Activated T-helper 17 cell treated with anti-CD3 and anti-CD28 coated beads, Interleukin-2, amount 50 U/mL, for 72 hours (primary cell): ENCODE data around the gene RIT1. TPM values are rescaled to one million over a fixed set of nuclear protein-coding genes. Genes with fewer than 3 reads are reported as not detected.
A peak's percentile ranks its signal among the peaks of the same experiment; 100 is the strongest.

Source experiments
- ATAC-seq: fragments of 150-1000 bp; cut with Tn5 transposase; replicated peaks from 2 replicates; pipeline ENCODE4 v1.10.0; 2021; ENCODE audit warnings: mild to moderate bottlenecking, moderate library complexity
- H3K27ac Mint-ChIP-seq: one replicate; pipeline ENCODE4 v1.8.0; 2022; ENCODE audit warnings: mixed read lengths
- H3K27me3 Mint-ChIP-seq: one replicate; pipeline ENCODE4 v1.8.0; 2022; ENCODE audit warnings: mixed read lengths
- H3K36me3 Mint-ChIP-seq: one replicate; pipeline ENCODE4 v1.8.0; 2022; ENCODE audit warnings: low read depth, mild to moderate bottlenecking, mixed read lengths
- H3K4me1 Mint-ChIP-seq: one replicate; pipeline ENCODE4 v1.8.0; 2022; ENCODE audit warnings: mixed read lengths
- H3K4me3 Mint-ChIP-seq: one replicate; pipeline ENCODE4 v1.8.0; 2022; ENCODE audit warnings: mild to moderate bottlenecking, mixed read lengths
- H3K9me3 Mint-ChIP-seq: one replicate; pipeline ENCODE4 v1.8.0; 2022; ENCODE audit warnings: mixed read lengths
- total RNA-seq, 2 donors: library from RNA; stranded (reverse); gene quantifications; one replicate each; pipeline ENCODE4 v1.2.3, GENCODE V29; 2022

The RIT1 gene
- total RNA-seq, 2 donors from 2014 or later, result 28.1 to 79.8 TPM

DNA sequence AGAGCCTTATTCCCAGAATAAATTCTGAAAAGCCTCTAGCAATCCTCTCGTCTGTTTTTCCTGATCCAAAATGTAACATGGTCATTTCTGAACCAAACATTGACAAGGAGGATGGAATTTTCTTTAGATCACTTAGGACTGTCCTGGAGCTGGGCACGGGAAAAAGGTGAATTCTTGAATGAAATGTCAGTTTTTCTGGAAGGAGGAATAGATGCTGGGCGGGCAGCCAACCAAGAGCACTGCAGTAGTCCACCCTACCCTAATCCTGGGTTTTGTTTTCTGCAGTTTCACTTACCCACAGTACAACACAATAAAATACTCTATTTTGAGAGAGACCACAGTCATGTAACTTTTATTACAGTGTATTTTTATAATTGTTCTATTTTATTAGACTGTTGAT is 20.9 kb downstream of the RIT1 start:
- Mint-ChIP-seq H3K9me3 (no peaks in the 10 kb centered on the region), H3K4me1 (peaks cover 7% of the 10 kb centered on the region), H3K4me3 (no peak overlapping the region), H3K27me3 (no peaks in the 10 kb centered on the region), H3K36me3 (peaks cover 26% of the 10 kb centered on the region), H3K27ac (no peak overlapping the region)
- ATAC-seq, result no peak

GRCh38 chr1:155889566-155889965 is 21.6 kb downstream of the RIT1 start:
- Mint-ChIP-seq H3K4me1 (peaks cover 7% of the 10 kb centered on the region), H3K36me3 (peaks cover 29% of the 10 kb centered on the region), H3K27me3 (no peaks in the 10 kb centered on the region), H3K27ac (no peak overlapping the region), H3K9me3 (no peaks in the 10 kb centered on the region), H3K4me3 (no peak overlapping the region)
- ATAC-seq, result no peak

DNA sequence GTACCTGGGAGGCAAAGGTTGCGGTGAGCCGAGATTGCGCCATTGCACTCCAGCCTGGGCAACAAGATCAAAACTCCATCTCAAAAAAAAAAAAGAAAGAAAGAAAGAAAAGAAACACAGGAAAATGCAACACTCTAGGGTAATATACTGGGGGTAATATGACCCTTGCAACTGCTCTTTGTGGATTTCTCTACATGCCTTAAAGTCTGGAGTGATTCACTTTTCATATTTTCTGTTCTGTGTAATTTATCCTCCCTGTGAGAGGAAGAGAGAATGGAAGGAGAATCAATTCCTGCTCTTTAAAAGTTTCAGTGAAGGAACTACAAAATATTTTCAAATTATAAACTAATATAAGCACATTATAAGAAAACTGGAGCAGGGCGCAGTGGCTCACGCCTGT is 22.7 kb downstream of the RIT1 start:
- H3K27ac Mint-ChIP-seq, result no peak overlapping the region
- peaks cover 38% of the 10 kb centered on the region for H3K36me3 Mint-ChIP-seq
- peaks cover 6% of the 10 kb centered on the region for H3K4me1 Mint-ChIP-seq
- H3K4me3 Mint-ChIP-seq, result no peak overlapping the region
- no peak for ATAC-seq
- no peaks in the 10 kb centered on the region for H3K27me3 Mint-ChIP-seq
- no peaks in the 10 kb centered on the region for H3K9me3 Mint-ChIP-seq

DNA sequence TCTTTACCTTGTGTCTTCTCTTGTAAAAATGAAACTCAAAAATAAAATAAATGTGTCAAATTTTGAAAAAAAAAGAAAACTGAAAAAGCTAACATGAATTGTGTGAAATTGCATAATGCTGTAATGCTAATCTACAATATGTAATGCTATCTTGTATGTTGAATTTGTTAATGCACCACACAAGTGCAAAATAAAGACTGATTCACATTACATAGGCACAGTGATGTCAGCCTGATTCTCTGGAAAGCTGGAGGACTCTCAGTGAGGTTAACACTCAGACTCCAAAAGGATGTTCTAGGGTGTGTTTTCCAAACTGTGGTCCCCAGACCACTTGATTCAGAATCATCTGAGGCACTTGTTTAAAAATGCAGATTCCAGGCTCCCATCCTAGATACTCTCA is 26.2 kb downstream of the RIT1 start:
- H3K4me1 Mint-ChIP-seq, result no peaks in the 10 kb centered on the region
- H3K27me3 Mint-ChIP-seq, result no peaks in the 10 kb centered on the region
- H3K9me3 Mint-ChIP-seq, result no peaks in the 10 kb centered on the region
- no peak for ATAC-seq
- peaks cover 69% of the 10 kb centered on the region for H3K36me3 Mint-ChIP-seq
- no peak overlapping the region for H3K4me3 Mint-ChIP-seq
- H3K27ac Mint-ChIP-seq, result no peak overlapping the region

GRCh38 chr1:155884031-155884960 is 26.9 kb downstream of the RIT1 start:
- H3K4me1 Mint-ChIP-seq, result no peaks in the 10 kb centered on the region
- no peak for ATAC-seq
- H3K27me3 Mint-ChIP-seq, result no peaks in the 10 kb centered on the region
- H3K4me3 Mint-ChIP-seq, result no peak overlapping the region
- peaks cover 76% of the 10 kb centered on the region for H3K36me3 Mint-ChIP-seq
- H3K27ac Mint-ChIP-seq, result no peak overlapping the region
- H3K9me3 Mint-ChIP-seq, result no peaks in the 10 kb centered on the region

DNA sequence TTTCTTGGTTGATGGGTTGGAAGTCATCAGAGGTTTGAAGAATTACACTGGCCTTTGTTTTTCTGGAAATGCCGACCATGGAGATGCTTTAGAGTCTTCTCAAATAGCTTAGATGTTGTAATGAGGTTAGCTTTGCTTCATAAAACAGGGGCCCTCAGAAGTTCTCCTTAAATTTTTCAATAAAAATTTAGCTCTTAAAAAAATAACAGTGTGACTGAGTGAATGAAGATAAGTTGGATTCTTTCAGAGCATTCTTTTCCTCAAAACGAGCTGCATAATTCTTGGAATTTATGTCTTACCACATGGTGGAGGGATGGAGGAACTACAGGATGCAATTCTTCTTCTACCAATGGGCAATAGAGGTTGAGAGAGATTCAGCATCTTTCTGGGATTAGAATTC is 28.4 kb downstream of the RIT1 start:
- H3K36me3 Mint-ChIP-seq, result peaks cover 83% of the 10 kb centered on the region
- H3K27ac Mint-ChIP-seq, result no peak overlapping the region
- no peak overlapping the region for H3K4me3 Mint-ChIP-seq
- H3K4me1 Mint-ChIP-seq, result no peaks in the 10 kb centered on the region
- no peaks in the 10 kb centered on the region for H3K27me3 Mint-ChIP-seq
- no peaks in the 10 kb centered on the region for H3K9me3 Mint-ChIP-seq
- ATAC-seq, result no peak

DNA sequence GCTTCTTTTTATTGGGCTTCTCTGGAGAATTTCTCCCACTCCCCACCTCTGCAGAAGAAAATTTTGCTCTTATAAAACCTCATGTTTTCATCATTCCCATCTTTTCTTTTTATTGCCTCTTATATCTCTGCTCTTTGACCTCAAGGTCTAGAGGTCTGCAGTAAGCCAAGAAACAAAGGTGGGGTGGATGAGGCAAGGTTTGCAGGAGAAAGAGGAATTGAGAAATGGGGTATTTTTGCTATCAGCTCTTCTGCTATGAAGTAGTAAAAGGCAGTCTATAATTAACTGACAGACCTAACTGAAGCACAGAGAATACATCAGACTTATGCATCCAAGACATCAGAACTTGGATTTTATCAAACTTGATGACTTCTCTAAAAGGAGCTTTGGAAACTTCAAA is 28.9 kb downstream of the RIT1 start:
- ATAC-seq, result no peak
- no peak overlapping the region for H3K27ac Mint-ChIP-seq
- H3K27me3 Mint-ChIP-seq, result no peaks in the 10 kb centered on the region
- H3K4me3 Mint-ChIP-seq, result no peak overlapping the region
- no peaks in the 10 kb centered on the region for H3K4me1 Mint-ChIP-seq
- peaks cover 81% of the 10 kb centered on the region for H3K36me3 Mint-ChIP-seq
- H3K9me3 Mint-ChIP-seq, result no peaks in the 10 kb centered on the region

- H3K4me1 Mint-ChIP-seq, result no peaks in the 10 kb centered on the region
- no peaks in the 10 kb centered on the region for H3K27me3 Mint-ChIP-seq
- peaks cover 75% of the 10 kb centered on the region for H3K36me3 Mint-ChIP-seq
- ATAC-seq, result no peak
- H3K9me3 Mint-ChIP-seq, result no peaks in the 10 kb centered on the region
- no peak overlapping the region for H3K27ac Mint-ChIP-seq
- no peak overlapping the region for H3K4me3 Mint-ChIP-seq
These were observed 30.2 kb downstream of the RIT1 start for GRCh38 chr1:155880950-155881349.

GRCh38 chr1:155880251-155880650 is 30.9 kb downstream of the RIT1 start:
- Mint-ChIP-seq H3K4me1 (no peaks in the 10 kb centered on the region), H3K9me3 (no peaks in the 10 kb centered on the region), H3K27me3 (no peaks in the 10 kb centered on the region), H3K27ac (peak overlapping the region; percentile 31), H3K36me3 (peaks cover 75% of the 10 kb centered on the region), H3K4me3 (no peak overlapping the region)
- ATAC-seq, result no peak

- Mint-ChIP-seq H3K9me3 (no peaks in the 10 kb centered on the region), H3K27me3 (no peaks in the 10 kb centered on the region)
These were observed 33.2 kb downstream of the RIT1 start for GRCh38 chr1:155877945-155878344.

DNA sequence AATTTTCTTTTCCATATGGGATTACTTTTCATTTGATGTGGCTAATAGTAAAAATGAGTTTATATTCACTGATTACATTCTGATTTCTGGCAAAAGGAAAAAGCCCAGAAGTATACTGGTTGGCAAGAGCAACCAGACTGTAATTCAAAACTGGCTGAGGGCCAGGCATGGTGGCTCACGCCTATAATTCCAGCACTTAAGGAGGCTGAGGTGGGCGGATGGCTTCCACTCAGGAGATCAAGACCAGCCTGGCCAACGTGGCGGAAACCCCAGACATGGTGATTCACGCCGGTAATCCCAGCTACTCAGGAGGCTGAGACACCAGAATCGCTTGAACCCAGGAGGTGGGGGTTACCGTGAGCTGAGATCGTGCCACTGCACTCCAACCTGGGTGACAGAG is 37.3 kb downstream of the RIT1 start:
- no peak for ATAC-seq
- Mint-ChIP-seq H3K27me3 (no peaks in the 10 kb centered on the region), H3K4me1 (no peaks in the 10 kb centered on the region), H3K4me3 (no peak overlapping the region), H3K36me3 (peaks cover 62% of the 10 kb centered on the region), H3K9me3 (no peaks in the 10 kb centered on the region), H3K27ac (no peak overlapping the region)

More at GRCh38 chr1:155877945-155878344, 33.2 kb downstream of the RIT1 start:
- H3K36me3 Mint-ChIP-seq, result peaks cover 69% of the 10 kb centered on the region
- H3K27ac Mint-ChIP-seq, result no peak overlapping the region
- no peak overlapping the region for H3K4me3 Mint-ChIP-seq
- ATAC-seq, result no peak
- no peaks in the 10 kb centered on the region for H3K4me1 Mint-ChIP-seq

DNA sequence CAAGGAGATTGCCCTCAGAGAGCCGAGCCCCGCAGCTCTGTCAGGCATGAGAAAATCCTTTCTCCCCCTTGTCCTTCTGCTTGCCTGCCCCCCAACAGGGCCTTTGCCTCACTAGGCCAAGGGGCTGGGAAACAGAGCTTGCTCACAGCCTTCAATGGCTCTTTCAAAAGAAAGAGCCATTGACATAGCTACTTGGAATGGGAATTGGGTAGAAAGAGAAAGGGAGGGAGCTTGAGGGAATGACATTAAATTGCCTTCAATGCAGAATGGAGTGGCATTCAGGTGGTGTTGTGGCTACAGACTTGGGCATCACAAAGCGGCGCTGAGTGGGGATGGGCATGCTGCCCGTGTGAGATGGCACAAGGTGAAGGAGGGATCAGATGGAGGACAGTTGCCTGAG is 38.6 kb downstream of the RIT1 start:
- no peak overlapping the region for H3K4me3 Mint-ChIP-seq
- no peak for ATAC-seq
- H3K9me3 Mint-ChIP-seq, result no peaks in the 10 kb centered on the region
- no peaks in the 10 kb centered on the region for H3K27me3 Mint-ChIP-seq
- H3K36me3 Mint-ChIP-seq, result peaks cover 67% of the 10 kb centered on the region
- no peak overlapping the region for H3K27ac Mint-ChIP-seq
- no peaks in the 10 kb centered on the region for H3K4me1 Mint-ChIP-seq

GRCh38 chr1:155871390-155871789 is 39.8 kb downstream of the RIT1 start:
- no peaks in the 10 kb centered on the region for H3K9me3 Mint-ChIP-seq
- H3K4me3 Mint-ChIP-seq, result no peak overlapping the region
- peaks cover 75% of the 10 kb centered on the region for H3K36me3 Mint-ChIP-seq
- no peak overlapping the region for H3K27ac Mint-ChIP-seq
- no peaks in the 10 kb centered on the region for H3K27me3 Mint-ChIP-seq
- no peak for ATAC-seq
- H3K4me1 Mint-ChIP-seq, result no peaks in the 10 kb centered on the region

- Mint-ChIP-seq H3K27me3 (no peaks in the 10 kb centered on the region), H3K36me3 (peaks cover 58% of the 10 kb centered on the region), H3K9me3 (no peaks in the 10 kb centered on the region), H3K4me1 (no peaks in the 10 kb centered on the region), H3K4me3 (no peak overlapping the region), H3K27ac (no peak overlapping the region)
- no peak for ATAC-seq
These were observed 43.4 kb downstream of the RIT1 start for GRCh38 chr1:155867766-155868165.

DNA sequence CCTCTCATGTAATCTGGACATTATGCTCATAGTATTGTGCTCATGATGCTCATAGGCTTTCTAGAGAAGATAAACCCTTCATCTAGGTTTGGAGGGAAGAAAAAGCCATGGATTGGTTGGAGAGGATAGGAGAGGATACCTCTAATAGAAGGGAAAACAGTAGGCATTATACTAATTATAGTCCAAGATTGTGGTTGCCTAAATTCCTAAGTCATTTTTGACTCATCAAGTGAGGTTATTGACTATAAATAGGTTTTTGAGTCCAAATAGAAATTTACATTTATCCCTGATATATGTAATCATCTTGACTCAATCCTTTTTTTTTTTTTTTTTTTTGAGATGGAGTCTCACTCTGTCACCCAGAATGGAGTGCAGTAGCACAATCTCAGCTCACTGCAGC is 46.8 kb downstream of the RIT1 start:
- Mint-ChIP-seq H3K27me3 (no peaks in the 10 kb centered on the region), H3K4me1 (peaks cover 5% of the 10 kb centered on the region), H3K9me3 (no peaks in the 10 kb centered on the region), H3K4me3 (no peak overlapping the region), H3K27ac (no peak overlapping the region), H3K36me3 (peaks cover 62% of the 10 kb centered on the region)
- no peak for ATAC-seq
